ENCODE measurements around the gene RNF44.
A peak's percentile ranks its signal among the peaks of the same experiment; 100 is the strongest.

The RNF44 gene

GRCh38 chr5:176545388-176545736 lies 8.2 kb upstream of the RNF44 start:
- no peak for DNase-seq
- Mint-ChIP-seq H3K36me3 (ENCODE audit: low read depth) (no peaks in the 10 kb centered on the region), H3K27me3 (ENCODE audit: low read depth, poor library complexity) (peaks cover 14% of the 10 kb centered on the region), H3K4me3 (no peak overlapping the region), H3K27ac (no peak overlapping the region), H3K4me1 (peaks cover 40% of the 10 kb centered on the region), H3K9me3 (no peaks in the 10 kb centered on the region)
- no peak for TF ChIP-seq CTCF (IDR thresholded peaks at IDR 0.05)

- Mint-ChIP-seq H3K4me3 (peak overlapping the region; percentile 90), H3K27ac (no peak overlapping the region), H3K36me3 (ENCODE audit: low read depth) (no peaks in the 10 kb centered on the region), H3K9me3 (no peaks in the 10 kb centered on the region), H3K4me1 (peaks cover 53% of the 10 kb centered on the region), H3K27me3 (ENCODE audit: low read depth, poor library complexity) (peaks cover 14% of the 10 kb centered on the region)
- TF ChIP-seq CTCF (IDR thresholded peaks at IDR 0.05) = no peak
- peak; percentile 77 for DNase-seq
Observed at GRCh38 chr5:176543428-176544182, 6.4 kb upstream of the RNF44 start.

GRCh38 chr5:176542596-176543427 lies 5.6 kb upstream of the RNF44 start:
- Mint-ChIP-seq H3K9me3 (no peaks in the 10 kb centered on the region), H3K27ac (no peak overlapping the region), H3K4me1 (peaks cover 61% of the 10 kb centered on the region), H3K27me3 (ENCODE audit: low read depth, poor library complexity) (peaks cover 17% of the 10 kb centered on the region), H3K4me3 (peak overlapping the region; percentile 81), H3K36me3 (ENCODE audit: low read depth) (no peaks in the 10 kb centered on the region)
- DNase-seq = peak; percentile 42
- no peak for TF ChIP-seq CTCF (IDR thresholded peaks at IDR 0.05)

GRCh38 chr5:176542135-176542595 lies 5.0 kb upstream of the RNF44 start:
- Mint-ChIP-seq H3K27me3 (ENCODE audit: low read depth, poor library complexity) (peaks cover 17% of the 10 kb centered on the region), H3K4me3 (peak overlapping the region; percentile 81)

GRCh38 chr5:176541338-176542134 lies 4.3 kb upstream of the RNF44 start:
- no peak overlapping the region for H3K27ac Mint-ChIP-seq
- peaks cover 17% of the 10 kb centered on the region for H3K27me3 Mint-ChIP-seq (ENCODE audit: low read depth, poor library complexity)
- H3K4me1 Mint-ChIP-seq = peaks cover 61% of the 10 kb centered on the region
- peak overlapping the region; percentile 81 for H3K4me3 Mint-ChIP-seq
- H3K9me3 Mint-ChIP-seq = no peaks in the 10 kb centered on the region
- DNase-seq = peak; percentile 60
- no peaks in the 10 kb centered on the region for H3K36me3 Mint-ChIP-seq (ENCODE audit: low read depth)
- no peak for TF ChIP-seq CTCF (IDR thresholded peaks at IDR 0.05)

More at GRCh38 chr5:176542135-176542595, 5.0 kb upstream of the RNF44 start:
- no peaks in the 10 kb centered on the region for H3K36me3 Mint-ChIP-seq (ENCODE audit: low read depth)
- H3K9me3 Mint-ChIP-seq = no peaks in the 10 kb centered on the region
- TF ChIP-seq CTCF (IDR thresholded peaks at IDR 0.05) = no peak
- no peak overlapping the region for H3K27ac Mint-ChIP-seq
- H3K4me1 Mint-ChIP-seq = peaks cover 61% of the 10 kb centered on the region
- DNase-seq = peak; percentile 36
